Activated T-cell treated with anti-CD3 and anti-CD28 coated beads for 1 hour (primary cell): ENCODE results near the gene CFAP65.

Experiments
- DNase-seq: peaks from one replicate; pipeline ENCODE4 v3.0.0-alpha.2; 2020; ENCODE audit warnings: low read depth

The CFAP65 gene

DNA sequence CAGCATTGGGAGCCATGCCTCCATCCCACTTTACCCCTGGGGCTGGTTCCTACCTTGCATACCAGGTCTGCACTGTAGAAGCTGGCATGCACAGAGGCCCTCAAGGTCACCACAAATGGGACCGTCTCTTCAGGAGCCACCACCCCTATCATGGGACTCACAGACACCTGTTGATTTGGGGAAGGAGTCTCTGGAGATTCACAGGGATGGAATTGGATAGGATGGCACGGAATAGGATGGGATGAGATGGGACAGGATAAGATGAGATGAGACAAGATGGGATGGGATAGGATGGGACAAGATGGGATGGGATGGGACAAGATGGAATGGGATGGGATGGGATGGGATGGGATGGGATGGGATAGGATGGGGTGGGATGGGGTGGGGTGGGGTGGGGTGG is 32.0 kb downstream of the CFAP65 start:
- no peak for DNase-seq

DNA sequence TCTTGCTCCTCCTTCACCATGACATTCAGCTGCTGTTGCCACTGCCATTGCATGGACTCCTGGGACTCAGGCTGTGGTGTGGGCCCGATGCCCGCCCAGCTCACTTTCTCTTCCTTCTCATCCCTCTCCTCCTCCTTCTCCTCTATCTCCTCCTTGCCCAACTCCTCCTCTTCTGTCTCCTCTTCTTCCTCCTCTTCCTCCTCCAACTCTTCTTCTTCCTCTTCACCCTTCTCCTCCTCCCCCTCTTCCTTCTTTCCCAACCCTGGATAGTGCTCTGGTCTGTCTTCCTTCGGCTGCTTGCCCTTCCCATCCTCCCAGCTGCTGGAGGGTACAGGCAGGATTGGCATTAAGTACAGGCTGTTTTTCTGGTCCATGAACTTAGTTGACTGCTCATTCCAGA is 37.3 kb downstream of the CFAP65 start:
- no peak for DNase-seq

DNA sequence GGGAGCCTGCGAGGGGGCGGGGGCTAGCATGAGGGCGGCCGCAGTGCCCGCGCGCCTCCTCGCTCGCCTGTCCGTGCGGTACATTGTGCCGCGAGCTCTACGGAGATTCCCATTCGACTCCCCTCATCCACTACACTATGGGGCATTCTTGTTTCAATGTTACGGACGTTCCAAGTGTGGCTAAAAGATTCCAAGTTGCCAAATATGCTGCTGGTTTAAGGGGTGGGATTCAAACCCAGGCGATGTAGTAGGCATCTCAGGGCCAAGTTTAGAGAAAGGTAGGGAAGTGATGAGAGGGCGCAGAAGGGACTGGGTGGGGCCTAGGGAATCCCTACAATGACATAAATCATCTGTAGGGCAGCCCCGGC is 38.1 kb downstream of the CFAP65 start:
- no peak for DNase-seq

DNA sequence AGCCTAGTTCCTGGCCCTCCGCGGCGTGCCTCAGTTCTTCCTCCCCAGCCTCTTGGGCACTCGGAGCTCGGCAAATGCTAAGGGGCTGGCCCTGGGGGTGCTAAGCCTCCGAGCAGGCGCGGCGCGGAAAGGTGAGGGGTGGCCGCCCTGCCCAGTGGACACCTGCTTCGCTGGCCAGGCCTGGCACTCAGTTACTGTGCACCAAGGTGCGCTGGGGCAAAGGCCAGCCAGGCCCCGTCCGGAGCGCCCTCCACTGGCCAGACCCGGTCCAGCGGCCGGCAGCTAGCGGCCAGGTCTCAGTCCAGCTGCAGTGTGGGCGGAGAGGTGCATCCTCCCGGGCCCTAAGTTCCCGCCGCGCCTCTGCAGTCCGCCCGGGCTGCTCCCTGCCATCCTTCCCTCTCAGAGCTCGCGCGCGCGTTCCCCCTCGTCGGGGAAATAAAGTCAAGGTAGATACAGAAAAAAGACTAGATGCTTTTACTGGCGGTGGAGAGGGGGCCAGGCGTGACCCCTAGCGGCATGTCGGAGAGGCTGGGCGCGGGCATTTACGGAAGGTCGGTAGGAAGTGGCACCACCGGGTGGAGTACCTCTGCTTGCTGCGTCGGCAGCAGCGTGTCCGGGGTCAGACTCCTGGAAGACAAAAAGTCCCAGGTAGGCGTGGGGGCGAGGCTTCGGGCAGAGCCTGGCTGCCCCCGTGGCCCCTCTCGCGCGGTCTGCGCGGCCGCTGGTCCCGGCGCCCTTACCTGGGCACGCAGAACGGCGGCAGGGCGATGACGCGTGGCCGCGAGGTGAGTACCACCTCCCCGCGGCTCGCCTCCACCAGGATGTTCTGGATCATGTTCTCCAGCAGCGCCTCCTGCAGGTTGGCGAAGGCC is 38.7 kb downstream of the CFAP65 start:
- no peak for DNase-seq

DNA sequence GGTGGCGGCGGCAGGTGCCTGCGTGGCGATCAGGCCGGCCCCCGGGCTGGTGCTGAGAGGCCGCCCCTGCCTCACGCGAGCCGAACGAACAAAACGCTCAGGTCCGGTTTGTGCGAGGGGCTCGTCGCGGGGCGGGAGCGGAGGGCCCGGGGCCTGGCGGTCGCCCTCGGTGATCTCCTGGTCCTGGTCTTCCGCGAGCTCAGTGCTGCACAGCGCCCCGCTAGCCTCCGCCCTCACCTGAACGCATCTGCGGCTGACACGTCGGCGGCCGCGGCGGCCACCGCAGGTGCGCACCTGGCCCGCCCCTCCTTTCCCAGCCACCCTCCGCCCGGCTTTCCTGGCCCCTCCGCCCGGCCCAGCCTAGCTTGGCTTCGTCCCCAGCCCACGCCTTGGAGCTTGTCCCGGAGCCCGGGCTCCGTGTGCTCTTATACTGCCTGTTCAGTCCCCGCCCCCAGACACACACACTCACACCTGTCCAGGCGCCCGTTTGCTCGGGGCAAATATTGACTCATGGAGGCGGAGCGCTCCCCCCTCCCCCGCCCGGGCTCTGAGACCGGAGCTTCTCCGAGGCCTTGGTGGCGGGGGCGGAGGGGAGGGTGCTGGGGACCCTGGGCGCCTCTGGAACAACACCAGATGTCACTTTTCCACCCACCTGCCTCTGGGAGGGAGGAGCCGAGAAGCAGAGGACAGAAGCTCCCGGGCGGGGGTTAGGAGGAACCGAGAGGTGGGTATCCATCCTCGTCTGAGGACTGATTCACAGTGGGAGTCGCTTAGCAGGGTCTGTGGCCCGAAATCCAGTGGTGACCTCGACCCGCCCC is 39.5 kb downstream of the CFAP65 start:
- DNase-seq = no peak

DNA sequence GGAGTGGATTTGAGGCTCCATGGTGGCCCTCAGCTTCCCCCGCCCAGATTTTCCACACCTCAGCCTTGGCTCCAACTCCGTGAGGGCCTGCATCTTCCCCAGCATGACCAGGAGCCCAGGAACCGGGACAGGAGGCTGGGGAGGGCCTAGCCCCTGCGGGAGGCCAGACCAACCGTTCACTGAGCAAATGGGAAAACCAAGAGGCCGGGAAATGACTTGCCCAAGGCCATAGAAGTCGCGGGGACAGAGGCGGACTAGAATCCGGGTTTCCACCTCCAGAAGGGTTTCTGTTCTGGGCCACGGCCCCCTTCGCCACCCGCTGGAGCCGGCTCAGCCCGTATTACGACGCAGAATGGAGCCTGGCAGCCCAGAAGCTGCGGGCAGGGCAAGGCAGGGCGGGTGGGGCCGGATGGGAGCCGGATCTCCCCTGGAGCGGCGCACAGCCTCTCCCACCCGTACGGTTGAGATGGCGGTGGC is 40.2 kb downstream of the CFAP65 start:
- no peak for DNase-seq

DNA sequence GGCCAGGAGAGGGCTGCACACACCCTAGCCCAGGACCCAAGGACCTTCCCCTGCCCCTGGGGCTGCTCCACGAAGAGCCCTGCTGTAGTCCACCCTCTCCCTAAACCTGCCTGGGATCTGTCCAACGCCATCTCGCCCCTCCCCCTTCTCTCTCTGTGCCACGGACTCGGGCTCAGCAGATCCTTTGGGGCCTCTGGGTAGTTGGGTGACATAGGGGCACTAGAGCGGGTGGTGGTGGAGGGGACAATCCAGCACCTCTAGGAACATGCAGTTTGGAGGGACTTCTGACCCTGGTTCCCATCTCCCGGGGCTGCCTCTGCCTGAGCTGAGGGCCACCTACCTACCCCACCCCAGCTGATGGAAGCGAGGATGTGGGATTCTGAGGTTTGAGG is 40.8 kb downstream of the CFAP65 start:
- DNase-seq = no peak

DNA sequence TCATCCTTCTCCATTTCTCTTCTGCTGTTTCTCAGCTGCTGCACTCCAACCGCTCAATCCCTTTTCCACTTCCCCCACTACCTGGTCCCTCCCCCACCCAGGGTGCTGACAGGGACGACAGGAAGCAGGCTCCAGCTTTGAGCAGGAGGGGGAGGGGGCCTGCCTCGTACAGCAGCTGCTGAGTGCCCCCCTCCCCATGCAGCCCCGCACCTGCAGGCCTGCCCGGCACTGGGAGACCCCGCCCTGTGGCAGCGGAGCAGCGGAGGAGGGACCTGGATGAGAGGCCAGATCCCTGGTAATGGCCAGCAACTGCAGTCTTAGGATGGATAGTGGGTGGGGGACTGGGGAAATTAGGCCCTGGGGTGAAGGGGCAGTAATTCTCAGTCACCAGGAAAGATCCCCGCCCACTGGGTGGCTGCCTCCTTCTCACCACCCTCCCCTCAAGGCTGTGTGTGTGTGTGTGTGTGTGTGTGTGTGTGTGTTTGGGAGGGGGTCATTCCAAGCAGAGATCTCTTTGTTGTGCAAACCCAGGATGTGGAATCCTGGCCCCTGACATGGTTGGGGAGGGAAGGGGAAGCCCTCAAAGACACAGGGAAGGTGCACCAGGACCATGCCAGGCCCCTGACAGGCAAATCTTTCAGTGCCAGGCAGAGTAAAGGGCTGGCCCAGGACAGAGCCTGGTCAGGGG is 41.3 kb downstream of the CFAP65 start:
- no peak for DNase-seq

DNA sequence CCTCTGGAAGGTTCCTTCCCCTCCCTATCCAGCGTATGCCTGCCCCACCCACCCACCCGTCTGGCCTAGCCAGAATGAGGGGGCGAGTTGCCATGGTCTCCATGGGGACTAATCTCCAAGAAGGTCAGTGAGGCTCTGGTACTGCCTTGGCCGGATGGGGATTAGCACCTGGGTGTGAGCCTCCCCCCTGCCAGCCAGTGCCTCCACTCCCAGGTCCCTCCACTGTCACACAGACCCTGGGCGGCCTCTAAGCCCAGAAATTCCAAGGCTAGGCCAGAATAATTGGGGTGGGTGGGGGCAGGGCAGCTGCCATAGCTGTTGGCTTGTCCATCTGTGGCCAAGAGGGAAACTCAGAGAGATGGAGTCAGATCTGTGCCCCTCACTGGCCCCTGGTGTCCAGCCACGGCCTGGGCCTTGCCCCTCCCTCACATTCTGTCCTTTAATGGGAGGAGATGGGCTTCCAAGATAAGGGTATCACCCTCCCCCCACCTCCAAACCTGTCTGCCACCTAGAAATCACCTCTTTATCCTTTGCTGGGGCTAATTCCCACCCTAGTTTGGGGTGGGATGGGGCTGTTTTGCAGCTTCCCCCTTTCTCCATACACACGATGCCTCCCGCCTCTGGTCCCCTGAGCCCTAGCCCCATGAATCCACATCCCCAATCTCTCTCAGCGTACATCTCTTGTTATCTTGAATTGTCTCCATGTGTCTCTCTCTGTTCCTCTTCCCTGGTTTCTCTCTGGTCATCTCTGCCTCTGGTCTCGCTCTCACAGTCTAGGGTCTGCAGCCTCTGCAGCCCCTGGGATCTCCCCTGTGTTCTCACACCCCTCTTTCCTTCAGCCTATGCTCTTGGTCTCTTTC is 42.1 kb downstream of the CFAP65 start:
- no peak for DNase-seq

DNA sequence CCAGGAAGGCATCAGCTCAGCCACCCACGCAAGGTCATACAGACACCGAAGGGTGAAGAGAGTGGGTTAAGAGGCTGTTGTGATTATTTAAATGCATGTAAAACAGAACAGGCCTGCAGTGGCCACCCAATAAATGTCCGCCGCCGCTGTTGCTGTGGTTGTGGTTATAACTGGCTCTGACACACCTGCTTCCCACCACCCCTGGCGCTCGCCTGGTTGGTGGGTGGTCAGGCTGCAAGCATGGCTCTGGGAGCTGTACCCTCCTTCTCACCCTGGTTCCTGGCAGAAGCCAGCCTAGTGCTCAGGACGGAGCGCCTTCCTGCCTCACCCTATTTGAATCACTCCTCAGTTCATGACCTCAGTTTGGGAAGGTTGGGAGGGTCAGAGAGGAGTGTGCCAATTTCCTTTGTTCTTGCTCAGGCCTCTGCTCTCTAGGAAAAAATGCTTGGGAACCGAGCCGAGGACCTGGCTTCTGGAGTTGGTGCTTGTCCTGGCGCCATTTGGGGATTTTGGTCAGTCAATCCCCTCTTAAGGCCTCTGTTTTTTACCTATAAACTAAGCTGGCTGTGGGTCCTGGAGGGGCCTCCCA is 42.8 kb downstream of the CFAP65 start:
- DNase-seq = no peak

DNA sequence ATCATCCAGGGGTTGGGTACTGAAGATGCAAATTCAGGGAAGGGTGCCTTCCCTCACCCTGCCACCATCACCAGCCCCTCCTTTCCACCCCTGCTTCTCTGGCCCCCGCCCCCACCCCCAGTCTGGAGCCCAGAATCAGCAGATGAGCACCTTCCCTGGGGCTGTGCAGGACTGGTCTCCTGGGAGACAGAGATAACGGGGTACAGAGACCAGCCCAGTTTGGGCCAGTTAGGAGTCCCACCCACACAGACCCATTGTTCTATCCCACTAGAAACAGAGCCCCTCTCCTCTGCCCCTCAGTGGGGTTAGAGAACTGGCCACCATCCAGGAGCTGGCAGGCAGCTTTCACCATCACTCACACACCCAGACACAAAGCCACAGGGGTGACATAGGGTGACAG is 43.6 kb downstream of the CFAP65 start:
- no peak for DNase-seq

DNA sequence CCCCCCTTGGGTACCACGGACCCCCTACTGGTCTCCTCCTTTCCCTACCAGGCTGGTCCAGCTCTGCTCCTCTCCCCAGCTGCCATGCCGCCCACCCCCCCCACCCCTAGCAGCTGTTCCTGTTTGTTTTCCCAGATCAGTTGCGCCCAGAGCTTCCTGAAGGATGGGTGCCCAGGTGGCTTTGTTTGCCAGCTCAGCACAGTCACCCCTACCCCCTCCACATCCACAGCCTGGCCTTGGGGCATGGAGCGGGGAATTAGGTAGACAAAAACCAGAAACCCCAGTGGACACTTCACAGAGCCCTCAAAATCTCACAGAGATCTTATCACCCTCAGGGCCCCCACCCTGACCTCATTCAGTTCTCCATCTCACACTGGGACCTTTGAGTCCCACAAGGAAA is 44.4 kb downstream of the CFAP65 start:
- DNase-seq = no peak

DNA sequence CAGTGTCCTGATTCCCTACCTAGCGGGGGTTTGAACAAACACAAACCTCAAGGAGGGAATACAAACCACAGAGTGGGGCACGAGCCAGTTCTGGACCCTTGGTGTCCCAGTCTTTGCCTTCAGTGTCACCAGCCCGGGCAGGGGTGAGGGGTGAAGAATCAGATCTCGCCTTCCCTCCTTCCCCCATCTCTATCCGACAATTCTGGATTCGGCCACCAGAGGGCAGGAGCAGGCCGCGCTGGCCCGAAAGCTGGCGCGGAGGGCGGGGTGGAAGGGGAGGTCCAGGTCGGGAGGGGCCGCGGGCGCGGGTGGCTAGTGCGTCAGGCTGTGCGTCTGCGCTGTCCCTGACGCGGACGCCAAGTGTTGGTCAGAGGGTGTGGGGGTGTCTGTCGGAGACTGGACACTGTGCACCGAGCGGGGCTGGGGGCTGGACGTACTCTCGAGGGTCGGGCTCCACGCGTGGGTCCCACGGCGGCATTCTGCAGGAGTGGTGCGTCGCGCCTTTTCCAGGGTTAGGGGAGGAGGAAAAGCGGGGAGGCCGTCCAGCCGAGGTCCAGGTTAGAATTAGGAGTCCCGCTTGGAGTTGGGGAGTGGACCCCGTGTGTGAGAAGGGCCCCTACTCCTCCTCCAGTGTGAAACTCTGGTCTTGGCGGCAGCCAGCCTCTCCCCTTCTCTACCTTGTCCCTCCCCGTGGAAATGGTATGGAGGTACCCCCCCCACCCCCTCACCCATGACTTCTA is 45.2 kb downstream of the CFAP65 start:
- peak; percentile 71 for DNase-seq

DNA sequence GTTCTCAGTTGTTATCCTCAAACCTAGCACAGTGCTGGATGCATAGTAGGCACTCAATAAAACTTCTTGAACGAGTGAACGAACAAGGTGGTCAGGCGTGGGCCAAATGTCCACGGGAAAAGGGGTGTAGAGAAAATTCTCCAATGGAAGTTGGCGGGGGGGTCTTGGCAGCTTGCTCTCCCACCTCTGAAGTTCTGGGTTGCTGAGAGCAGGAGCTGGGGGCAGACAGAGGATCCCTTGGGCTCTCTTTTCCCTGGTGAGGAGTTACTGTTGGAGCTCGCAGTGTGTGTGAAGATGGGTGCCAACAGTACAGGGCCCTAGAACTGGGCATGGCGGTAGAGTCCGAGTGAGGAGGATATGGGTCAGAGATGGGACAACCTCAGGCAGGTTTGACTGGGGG is 45.8 kb downstream of the CFAP65 start:
- DNase-seq = no peak

DNA sequence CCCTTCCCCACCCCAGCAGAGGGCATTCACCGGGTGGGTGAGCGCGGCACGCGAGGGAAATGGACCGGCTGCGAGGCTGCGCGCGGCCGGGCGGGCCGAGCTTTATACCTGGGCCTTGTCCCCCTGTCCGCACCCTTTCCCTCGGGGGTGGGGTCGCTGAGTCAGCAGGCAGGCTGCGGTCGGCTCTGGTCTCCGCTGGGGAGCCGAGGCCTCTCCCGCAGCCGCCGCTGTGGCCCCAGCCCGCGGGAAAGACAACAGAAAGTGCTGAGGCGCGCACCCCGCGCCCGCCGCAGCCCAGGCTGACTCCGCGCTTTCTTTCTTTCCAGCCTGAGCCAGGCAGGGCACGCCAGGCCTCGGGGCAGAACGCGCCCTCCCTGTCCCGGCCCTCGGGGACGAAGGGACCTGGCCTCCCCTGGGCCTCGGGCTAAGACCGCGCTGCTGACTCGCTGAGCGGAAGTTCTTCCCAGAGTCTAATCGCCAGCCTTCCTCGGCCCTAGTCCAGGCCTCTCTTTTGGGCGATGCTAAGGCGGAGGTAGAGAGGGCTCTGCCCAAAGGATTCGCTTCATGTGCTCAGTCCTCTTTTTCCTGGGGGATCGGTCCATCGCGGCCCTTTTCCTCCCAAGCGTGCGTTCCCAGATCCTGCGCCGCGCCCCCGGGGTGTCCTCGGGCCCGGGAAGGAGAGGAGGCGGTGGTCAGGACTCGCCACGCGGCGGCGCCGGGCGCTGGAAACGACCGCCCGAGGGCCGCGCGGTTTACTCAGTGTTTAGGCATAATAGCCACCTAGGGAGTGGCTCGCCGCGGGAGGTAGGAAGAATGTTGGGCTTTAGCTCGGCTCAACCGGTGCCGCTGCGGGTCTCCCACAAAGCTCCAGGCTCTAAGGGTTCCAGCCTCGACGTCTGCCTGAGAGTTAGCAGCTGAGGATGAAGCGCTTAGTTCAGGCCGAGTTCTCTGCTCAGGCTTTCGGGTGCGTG is 47.7 kb downstream of the CFAP65 start, which contains the start of gene CRYBA2:
TSS of gene CRYBA2 (minus strand) at position 78 of the 971 bp plus-strand sequence. CDS start 246 bp downstream, outside the sequence.
- DNase-seq = no peak

DNA sequence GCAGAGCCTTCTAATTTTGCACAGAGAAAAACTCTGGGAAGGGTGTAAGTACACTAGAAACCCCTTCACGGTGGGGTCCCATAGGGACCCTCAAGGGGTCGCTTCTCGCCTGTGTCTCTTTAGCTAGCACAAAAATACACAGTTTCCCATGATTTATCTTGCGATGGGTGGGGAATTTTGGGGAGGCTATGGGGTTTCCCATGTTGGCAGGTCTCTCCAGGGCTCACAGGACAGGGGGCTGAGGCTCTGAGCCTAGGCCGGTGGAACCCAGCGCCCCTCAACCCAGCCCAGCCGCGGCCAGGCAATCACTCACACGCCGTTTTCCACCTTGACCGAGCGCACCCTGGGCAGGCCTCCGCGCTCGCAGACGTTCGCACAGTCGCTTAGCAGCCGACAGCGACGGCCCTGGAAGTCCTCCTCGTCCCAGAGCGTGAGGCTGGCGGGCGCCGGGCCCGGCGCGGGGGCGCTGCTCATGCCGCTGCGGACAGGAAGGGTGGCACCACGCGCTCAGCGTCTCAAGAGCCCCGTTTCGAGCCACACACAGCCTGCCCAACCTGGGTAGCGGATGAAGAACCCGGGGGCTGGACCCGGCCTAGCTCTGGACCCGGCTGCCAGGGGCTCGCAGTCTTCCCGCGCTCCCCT is 48.5 kb downstream of the CFAP65 start:
- no peak for DNase-seq

DNA sequence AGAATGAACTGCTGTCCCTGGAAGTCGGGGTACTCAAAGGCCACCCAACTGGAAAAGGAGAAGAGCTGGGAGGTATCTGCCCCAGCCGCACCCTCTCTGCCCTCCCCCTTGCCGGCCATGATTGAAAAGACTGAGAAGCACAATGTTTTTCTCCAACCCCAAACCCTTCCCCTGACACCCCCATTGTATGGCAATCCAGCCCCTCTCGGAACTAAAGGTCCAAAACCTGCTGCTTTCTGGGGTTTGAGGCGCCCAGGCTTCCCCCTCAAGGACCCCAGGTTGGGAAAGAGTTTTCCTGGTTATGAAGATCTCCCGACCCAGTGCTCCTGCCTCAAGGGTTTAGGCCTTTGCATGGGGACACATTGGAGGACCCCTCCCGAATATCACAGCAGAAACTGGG is 49.1 kb downstream of the CFAP65 start:
- DNase-seq = no peak

DNA sequence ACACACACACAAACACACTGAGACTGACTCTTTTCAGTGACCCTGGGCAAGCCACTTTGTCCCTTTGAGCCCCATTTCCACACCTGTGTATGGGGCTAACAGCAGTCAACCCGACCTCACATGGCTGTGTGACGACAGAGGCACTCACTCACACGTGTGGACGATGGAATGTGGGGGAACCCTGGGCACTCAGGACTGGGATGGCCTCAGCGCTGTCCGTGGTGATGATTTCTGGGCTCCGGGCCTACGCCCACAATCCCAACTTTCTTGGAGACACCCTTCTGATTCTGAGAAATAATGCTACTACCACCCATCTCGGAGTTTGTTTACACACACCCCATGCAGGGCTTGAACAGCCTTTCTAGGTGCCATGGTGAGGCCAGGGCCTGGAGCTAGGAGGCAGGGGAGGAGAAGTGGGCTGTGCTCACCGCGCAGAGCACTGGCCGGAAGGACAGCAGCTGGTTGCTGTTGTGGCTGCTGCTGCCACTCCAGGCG is 49.6 kb downstream of the CFAP65 start:
- no peak for DNase-seq

DNA sequence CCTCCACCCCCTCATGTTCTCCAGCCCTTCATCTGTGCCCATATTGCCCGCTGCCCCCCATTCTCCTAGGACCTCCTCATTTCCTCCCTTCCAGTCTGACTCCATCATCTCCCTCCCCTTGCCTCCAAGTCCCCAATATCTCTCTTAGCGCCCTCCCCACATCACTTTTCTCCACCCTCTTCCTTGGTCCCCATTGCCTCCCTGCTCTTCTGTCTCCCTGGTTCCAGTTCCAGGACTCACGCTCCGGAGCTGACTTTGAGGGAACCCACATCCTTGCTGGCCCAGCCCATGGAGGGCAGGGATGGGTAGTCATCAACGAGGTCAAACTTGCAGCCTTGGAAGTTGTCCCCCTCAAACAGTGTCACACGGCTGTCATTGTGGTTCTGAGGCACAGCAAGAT is 50.7 kb downstream of the CFAP65 start:
- no peak for DNase-seq
